ENCODE measurements around the gene L3MBTL3.

- TF ChIP-seq CTCF (IDR thresholded peaks at IDR 0.05) (no peak), POLR2AphosphoS5 (IDR thresholded peaks at IDR 0.05) (no peak)
These were observed 109.9 kb downstream of the L3MBTL3 start for GRCh38 chr6:130128326-130128725.
